ENCODE data around the gene PIGL.

DNA sequence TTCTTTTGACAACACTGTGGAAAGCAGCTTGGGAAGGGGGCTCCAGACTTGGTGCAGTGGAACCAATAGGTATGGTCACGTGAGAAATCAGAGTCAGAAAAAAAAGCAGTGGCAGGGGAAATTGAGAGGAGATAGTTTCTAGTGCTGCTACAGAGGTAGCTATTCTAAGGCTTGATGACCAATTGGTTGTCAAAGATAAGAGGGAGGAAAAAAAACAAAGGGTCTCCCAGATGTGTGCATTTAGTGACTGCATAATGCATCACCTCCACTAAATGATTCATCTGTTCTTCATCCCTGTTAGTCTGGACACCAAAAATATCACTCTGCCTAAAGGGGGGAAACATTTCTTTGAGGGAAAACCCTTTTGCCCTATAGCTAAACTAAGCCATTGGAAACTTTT lies 56.5 kb downstream of the PIGL start:
- TF ChIP-seq, protein P1, sequence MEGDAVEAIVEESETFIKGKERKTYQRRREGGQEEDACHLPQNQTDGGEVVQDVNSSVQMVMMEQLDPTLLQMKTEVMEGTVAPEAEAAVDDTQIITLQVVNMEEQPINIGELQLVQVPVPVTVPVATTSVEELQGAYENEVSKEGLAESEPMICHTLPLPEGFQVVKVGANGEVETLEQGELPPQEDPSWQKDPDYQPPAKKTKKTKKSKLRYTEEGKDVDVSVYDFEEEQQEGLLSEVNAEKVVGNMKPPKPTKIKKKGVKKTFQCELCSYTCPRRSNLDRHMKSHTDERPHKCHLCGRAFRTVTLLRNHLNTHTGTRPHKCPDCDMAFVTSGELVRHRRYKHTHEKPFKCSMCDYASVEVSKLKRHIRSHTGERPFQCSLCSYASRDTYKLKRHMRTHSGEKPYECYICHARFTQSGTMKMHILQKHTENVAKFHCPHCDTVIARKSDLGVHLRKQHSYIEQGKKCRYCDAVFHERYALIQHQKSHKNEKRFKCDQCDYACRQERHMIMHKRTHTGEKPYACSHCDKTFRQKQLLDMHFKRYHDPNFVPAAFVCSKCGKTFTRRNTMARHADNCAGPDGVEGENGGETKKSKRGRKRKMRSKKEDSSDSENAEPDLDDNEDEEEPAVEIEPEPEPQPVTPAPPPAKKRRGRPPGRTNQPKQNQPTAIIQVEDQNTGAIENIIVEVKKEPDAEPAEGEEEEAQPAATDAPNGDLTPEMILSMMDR (conservative IDR thresholded peaks at IDR 0.05): no peak
- TF ChIP-seq EZH2 (IDR thresholded peaks at IDR 0.05; ENCODE audit: low read depth): no peak

Data from PC-9 (cell line).